ENCODE measurements around the gene CCT6B. TPM values are rescaled to one million over a fixed set of nuclear protein-coding genes. Genes with fewer than 3 reads are reported as not detected.

Gene CCT6B
- total RNA-seq, 1 experiment from 2014 or later = 1.5 TPM

DNA sequence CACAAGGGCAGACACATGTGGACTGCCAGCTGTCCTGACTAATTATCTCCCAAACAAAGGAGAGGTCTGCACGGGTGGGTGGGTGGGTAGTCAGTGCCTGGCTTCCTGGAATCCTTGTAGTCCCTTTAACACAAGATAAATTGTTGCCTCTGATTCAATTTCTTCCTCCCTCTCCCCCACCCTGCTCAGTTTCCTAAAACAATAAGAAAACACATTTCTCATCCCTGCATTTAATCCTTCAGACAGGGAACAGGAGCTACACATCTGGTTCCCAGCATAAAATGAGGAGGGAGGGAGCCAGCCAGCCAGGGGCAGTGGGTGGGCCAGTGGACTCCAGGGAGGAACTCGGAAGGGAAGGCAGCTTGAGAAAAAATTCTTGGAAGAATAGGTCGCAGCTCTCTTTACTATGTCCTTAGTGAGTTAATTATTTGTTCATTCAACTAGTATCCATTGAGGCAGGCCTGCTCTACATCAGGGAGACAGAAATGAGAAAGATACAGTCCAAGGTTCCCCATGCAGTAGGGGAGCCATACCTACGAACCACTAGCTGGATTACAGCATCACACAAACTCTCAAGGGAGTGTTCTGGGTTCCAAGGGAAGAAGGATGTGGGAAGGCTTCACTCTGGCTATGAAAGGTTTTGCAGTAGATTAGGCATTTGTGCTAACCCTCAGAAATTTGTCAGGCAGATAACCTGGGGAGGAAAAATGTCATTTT is 58.3 kb downstream of the CCT6B start:
- ATAC-seq (no peak), DNase-seq (ENCODE audit: low read depth, low spot score) (no peak)
- intact Hi-C loops (cut with micrococcal nuclease; ENCODE audit: unreplicated experiment) (no loop called here), in situ Hi-C loops (cut with HindIII; ENCODE audit: low pct_unique_long_range_greater_than_20kb, low sequenced_read_pairs) (no loop called here)
- Histone ChIP-seq H3K4me3 (ENCODE audit: low read depth in 2 of 2, low read length in 2 of 2) (no peak overlapping the region), H3K27me3 (ENCODE audit: control insufficient read depth, insufficient read depth, low read length) (peaks cover 27% of the 10 kb centered on the region), H3K9me3 (ENCODE audit: control insufficient read depth, insufficient read depth, low read depth, low read length) (no peaks in the 10 kb centered on the region), H3K36me3 (ENCODE audit: control insufficient read depth, insufficient read depth, low read length) (no peaks in the 10 kb centered on the region), H3K27ac (ENCODE audit: low read length) (no peak overlapping the region), H3K4me1 (ENCODE audit: control insufficient read depth, insufficient read depth, low read length) (no peaks in the 10 kb centered on the region)
- no TSS peak for BruUV-seq (replicated peaks)
- TF ChIP-seq POLR2AphosphoS5 (IDR thresholded peaks at IDR 0.05; ENCODE audit: low read depth, low read length) (no peak), TCF7L2 (IDR thresholded peaks at IDR 0.05; ENCODE audit: low read depth, low read length) (no peak), SIN3A (IDR thresholded peaks at IDR 0.05; ENCODE audit: borderline replicate concordance, insufficient read depth, low read depth, low read length) (no peak)
- TF ChIP-seq, protein P1, sequence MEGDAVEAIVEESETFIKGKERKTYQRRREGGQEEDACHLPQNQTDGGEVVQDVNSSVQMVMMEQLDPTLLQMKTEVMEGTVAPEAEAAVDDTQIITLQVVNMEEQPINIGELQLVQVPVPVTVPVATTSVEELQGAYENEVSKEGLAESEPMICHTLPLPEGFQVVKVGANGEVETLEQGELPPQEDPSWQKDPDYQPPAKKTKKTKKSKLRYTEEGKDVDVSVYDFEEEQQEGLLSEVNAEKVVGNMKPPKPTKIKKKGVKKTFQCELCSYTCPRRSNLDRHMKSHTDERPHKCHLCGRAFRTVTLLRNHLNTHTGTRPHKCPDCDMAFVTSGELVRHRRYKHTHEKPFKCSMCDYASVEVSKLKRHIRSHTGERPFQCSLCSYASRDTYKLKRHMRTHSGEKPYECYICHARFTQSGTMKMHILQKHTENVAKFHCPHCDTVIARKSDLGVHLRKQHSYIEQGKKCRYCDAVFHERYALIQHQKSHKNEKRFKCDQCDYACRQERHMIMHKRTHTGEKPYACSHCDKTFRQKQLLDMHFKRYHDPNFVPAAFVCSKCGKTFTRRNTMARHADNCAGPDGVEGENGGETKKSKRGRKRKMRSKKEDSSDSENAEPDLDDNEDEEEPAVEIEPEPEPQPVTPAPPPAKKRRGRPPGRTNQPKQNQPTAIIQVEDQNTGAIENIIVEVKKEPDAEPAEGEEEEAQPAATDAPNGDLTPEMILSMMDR (IDR thresholded peaks at IDR 0.05) = no peak
- TF ChIP-seq, protein P2, sequence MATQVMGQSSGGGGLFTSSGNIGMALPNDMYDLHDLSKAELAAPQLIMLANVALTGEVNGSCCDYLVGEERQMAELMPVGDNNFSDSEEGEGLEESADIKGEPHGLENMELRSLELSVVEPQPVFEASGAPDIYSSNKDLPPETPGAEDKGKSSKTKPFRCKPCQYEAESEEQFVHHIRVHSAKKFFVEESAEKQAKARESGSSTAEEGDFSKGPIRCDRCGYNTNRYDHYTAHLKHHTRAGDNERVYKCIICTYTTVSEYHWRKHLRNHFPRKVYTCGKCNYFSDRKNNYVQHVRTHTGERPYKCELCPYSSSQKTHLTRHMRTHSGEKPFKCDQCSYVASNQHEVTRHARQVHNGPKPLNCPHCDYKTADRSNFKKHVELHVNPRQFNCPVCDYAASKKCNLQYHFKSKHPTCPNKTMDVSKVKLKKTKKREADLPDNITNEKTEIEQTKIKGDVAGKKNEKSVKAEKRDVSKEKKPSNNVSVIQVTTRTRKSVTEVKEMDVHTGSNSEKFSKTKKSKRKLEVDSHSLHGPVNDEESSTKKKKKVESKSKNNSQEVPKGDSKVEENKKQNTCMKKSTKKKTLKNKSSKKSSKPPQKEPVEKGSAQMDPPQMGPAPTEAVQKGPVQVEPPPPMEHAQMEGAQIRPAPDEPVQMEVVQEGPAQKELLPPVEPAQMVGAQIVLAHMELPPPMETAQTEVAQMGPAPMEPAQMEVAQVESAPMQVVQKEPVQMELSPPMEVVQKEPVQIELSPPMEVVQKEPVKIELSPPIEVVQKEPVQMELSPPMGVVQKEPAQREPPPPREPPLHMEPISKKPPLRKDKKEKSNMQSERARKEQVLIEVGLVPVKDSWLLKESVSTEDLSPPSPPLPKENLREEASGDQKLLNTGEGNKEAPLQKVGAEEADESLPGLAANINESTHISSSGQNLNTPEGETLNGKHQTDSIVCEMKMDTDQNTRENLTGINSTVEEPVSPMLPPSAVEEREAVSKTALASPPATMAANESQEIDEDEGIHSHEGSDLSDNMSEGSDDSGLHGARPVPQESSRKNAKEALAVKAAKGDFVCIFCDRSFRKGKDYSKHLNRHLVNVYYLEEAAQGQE (IDR thresholded peaks at IDR 0.05; ENCODE audit: insufficient read depth in 1 of 2, low read depth in 2 of 2, low read length in 1 of 2) = no peak
- ChIA-PET POLR2A (no interaction called here), CTCF (no interaction called here)

DNA sequence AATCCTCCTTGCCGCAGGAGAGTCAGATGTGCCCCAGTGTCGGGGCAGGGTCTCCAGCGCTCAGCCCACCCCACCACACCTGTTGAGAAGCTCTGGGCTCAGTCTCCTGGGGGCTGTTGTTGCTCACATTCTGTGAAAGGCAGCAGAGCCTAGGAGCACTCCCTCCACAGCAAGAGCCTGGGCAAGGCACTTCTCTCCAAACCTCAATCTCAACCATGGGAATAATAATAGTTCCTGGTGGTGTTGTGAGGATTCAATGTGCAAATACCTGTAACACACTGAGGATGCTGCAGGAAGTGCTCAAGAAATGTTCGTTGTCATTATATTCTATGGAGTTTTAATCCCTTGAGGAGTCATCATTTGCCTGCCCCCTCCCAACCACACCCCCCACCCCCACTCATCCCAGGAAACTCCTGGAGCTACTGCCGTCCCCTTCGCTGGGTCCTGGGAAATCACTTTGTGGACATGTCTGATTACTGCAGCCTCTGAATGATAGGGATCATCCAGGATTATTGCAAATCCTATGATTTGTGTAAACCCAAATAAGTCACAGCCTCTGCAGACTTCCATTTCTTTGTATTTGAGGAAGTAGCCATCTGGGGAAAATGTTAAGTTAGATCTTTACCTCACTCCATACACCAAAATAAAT is 61.5 kb downstream of the CCT6B start:
- Histone ChIP-seq H3K4me3 (ENCODE audit: low read depth in 2 of 2, low read length in 2 of 2) (no peak overlapping the region), H3K36me3 (ENCODE audit: control insufficient read depth, insufficient read depth, low read length) (no peaks in the 10 kb centered on the region), H3K27me3 (ENCODE audit: control insufficient read depth, insufficient read depth, low read length) (peaks cover 30% of the 10 kb centered on the region), H3K9me3 (ENCODE audit: control insufficient read depth, insufficient read depth, low read depth, low read length) (no peaks in the 10 kb centered on the region), H3K4me1 (ENCODE audit: control insufficient read depth, insufficient read depth, low read length) (no peaks in the 10 kb centered on the region), H3K27ac (ENCODE audit: low read length) (no peak overlapping the region)
- POLR2A ChIA-PET = no interaction called here
- in situ Hi-C loops (cut with HindIII; ENCODE audit: low pct_unique_long_range_greater_than_20kb, low sequenced_read_pairs) (no loop called here), intact Hi-C loops (cut with micrococcal nuclease; ENCODE audit: unreplicated experiment) (loop anchor here (10.0 kb wide), 2 partner anchors 65 to 455 kb away; no protein-coding TSS in a partner anchor)
- BruUV-seq (replicated peaks) = no TSS peak
- DNase-seq (ENCODE audit: low read depth, low spot score) (no peak), ATAC-seq (no peak)
- CTCF ChIA-PET = no interaction called here
- TF ChIP-seq TCF7L2 (IDR thresholded peaks at IDR 0.05; ENCODE audit: low read depth, low read length) (no peak), SIN3A (IDR thresholded peaks at IDR 0.05; ENCODE audit: borderline replicate concordance, insufficient read depth, low read depth, low read length) (no peak), POLR2AphosphoS5 (IDR thresholded peaks at IDR 0.05; ENCODE audit: low read depth, low read length) (no peak)
- TF ChIP-seq, protein P1 (IDR thresholded peaks at IDR 0.05) = no peak
- TF ChIP-seq, protein P2 (IDR thresholded peaks at IDR 0.05; ENCODE audit: insufficient read depth in 1 of 2, low read depth in 2 of 2, low read length in 1 of 2) = no peak

Measured in Panc1 (cell line).